Measurements from ENCODE around the gene KRT33B.
A peak's percentile ranks its signal among the peaks of the same experiment; 100 is the strongest.

KRT33B gene

GRCh38 chr17:41333836-41334235 lies 35.8 kb downstream of the KRT33B start (continued):
- TF ChIP-seq GFI1B (tag by site-specific recombination; IDR thresholded peaks at IDR 0.05) (no peak), ZNF416 (tag by site-specific recombination; IDR thresholded peaks at IDR 0.05) (no peak), SCRT1 (tag by site-specific recombination; IDR thresholded peaks at IDR 0.05; ENCODE audit: borderline replicate concordance) (no peak), ZNF560 (tag by site-specific recombination; IDR thresholded peaks at IDR 0.05; ENCODE audit: borderline replicate concordance) (no peak), ZNF768 (tag by site-specific recombination; IDR thresholded peaks at IDR 0.05) (no peak), ZNF558 (tag by site-specific recombination; IDR thresholded peaks at IDR 0.05) (no peak), ZNF148 (tag by site-specific recombination; IDR thresholded peaks at IDR 0.05; ENCODE audit: borderline replicate concordance) (no peak), ZFP69B (tag by site-specific recombination; IDR thresholded peaks at IDR 0.05) (no peak), ZNF174 (tag by site-specific recombination; IDR thresholded peaks at IDR 0.05) (no peak)

- ChIA-PET POLR2A (no interaction called here), CTCF (interaction anchor here (0.6 to 2.9 kb wide), 5 partner anchors 11 to 329 kb away, joined by 3 to 19 read pairs (median 4); no protein-coding TSS in a partner anchor)
- H3K36me3 ChIP-seq (ENCODE audit: control insufficient read depth in 2 of 2, insufficient read depth in 1 of 2, low read length in 2 of 2): no peaks in the 10 kb centered on the region
- TF ChIP-seq ZNF623 (tag by site-specific recombination; IDR thresholded peaks at IDR 0.05) (peak; percentile 52), ZNF2 (tag by site-specific recombination; IDR thresholded peaks at IDR 0.05) (no peak)
- H3K9me3 ChIP-seq (ENCODE audit: control insufficient read depth, insufficient read depth, low read depth, low read length): no peaks in the 10 kb centered on the region
- H3K4me1 ChIP-seq (ENCODE audit: control insufficient read depth, insufficient read depth, low read length): no peaks in the 10 kb centered on the region
- no peak overlapping the region for H3K27ac ChIP-seq (ENCODE audit: extremely low read depth, low read depth, low read length)
- no peak overlapping the region for H3K4me3 ChIP-seq (ENCODE audit: low read depth, low read length)
Observed at GRCh38 chr17:41333098-41333497, 36.5 kb downstream of the KRT33B start.

- TF ChIP-seq KLF7 (tag by site-specific recombination; IDR thresholded peaks at IDR 0.05; ENCODE audit: borderline replicate concordance) (no peak), KLF16 (tag by site-specific recombination; IDR thresholded peaks at IDR 0.05) (no peak), ZNF521 (tag by site-specific recombination; IDR thresholded peaks at IDR 0.05) (no peak), ZNF623 (tag by site-specific recombination; IDR thresholded peaks at IDR 0.05) (peak; percentile 84)
- Histone ChIP-seq H3K4me3 (ENCODE audit: low read depth, low read length) (no peak overlapping the region), H3K9me3 (ENCODE audit: control insufficient read depth, insufficient read depth, low read depth, low read length) (no peaks in the 10 kb centered on the region), H3K4me1 (ENCODE audit: control insufficient read depth, insufficient read depth, low read length) (no peaks in the 10 kb centered on the region), H3K36me3 (ENCODE audit: control insufficient read depth in 2 of 2, insufficient read depth in 1 of 2, low read length in 2 of 2) (no peaks in the 10 kb centered on the region), H3K27ac (ENCODE audit: extremely low read depth, low read depth, low read length) (no peak overlapping the region)
- ChIA-PET CTCF (interaction anchor here (0.7 to 2.9 kb wide), 7 partner anchors 10 to 713 kb away, joined by 3 to 19 read pairs (median 6); no protein-coding TSS in a partner anchor), POLR2A (no interaction called here)
Observed at GRCh38 chr17:41332239-41332638, 37.4 kb downstream of the KRT33B start.

- CTCF ChIA-PET: interaction anchor here (0.7 to 2.9 kb wide), 8 partner anchors 10 to 712 kb away, joined by 3 to 19 read pairs (median 6); no protein-coding TSS in a partner anchor
- H3K4me3 ChIP-seq (ENCODE audit: low read depth, low read length): no peak overlapping the region
- H3K9me3 ChIP-seq (ENCODE audit: control insufficient read depth, insufficient read depth, low read depth, low read length): no peaks in the 10 kb centered on the region
- no peaks in the 10 kb centered on the region for H3K4me1 ChIP-seq (ENCODE audit: control insufficient read depth, insufficient read depth, low read length)
- H3K27ac ChIP-seq (ENCODE audit: extremely low read depth, low read depth, low read length): no peak overlapping the region
- no peak for TF ChIP-seq ZSCAN18 (tag by site-specific recombination; IDR thresholded peaks at IDR 0.05)
- no peak for TF ChIP-seq ZNF747 (tag by site-specific recombination; IDR thresholded peaks at IDR 0.05)
- TF ChIP-seq ZNF302 (tag by site-specific recombination; IDR thresholded peaks at IDR 0.05; ENCODE audit: low read depth): no peak
- TF ChIP-seq ATF2 (tag by site-specific recombination; IDR thresholded peaks at IDR 0.05; ENCODE audit: low read depth): no peak
- POLR2A ChIA-PET: no interaction called here
- no peaks in the 10 kb centered on the region for H3K36me3 ChIP-seq (ENCODE audit: control insufficient read depth in 2 of 2, insufficient read depth in 1 of 2, low read length in 2 of 2)
Observed at GRCh38 chr17:41331606-41332005, 38.0 kb downstream of the KRT33B start.
